Right ventricle myocardium inferior (tissue), 1 donor: Measurements from ENCODE around the gene JAKMIP2. TPM values are rescaled to one million over a fixed set of nuclear protein-coding genes. Genes with fewer than 3 reads are reported as not detected.
"Not testable (repeated sequence)": the region's sequence is repeated elsewhere in the genome, so short reads cannot be mapped to it uniquely, and the experiment has no call there.

ENCODE experiments used
- ATAC-seq: fragments of 200-7000 bp; cut with Tn5 transposase; one replicate; pipeline ENCODE4 v1.9.1; 2020; ENCODE audit warnings: mild to moderate bottlenecking, moderate library complexity
- DNase-seq: peaks from one replicate; pipeline ENCODE4 v3.0.0; 2021; ENCODE audit errors: missing footprints
- intact Hi-C: fragments of 100-400 bp; cut with DNase I; formaldehyde crosslinking; loops from one replicate; pipeline ENCODE4 v1.11.0; 2022
- total RNA-seq: library from RNA; stranded (reverse); fragmentation: NEBNext Ultra II Directional; extraction: Animal tissue kit (Norgen Biotek cat#: 25700); gene quantifications from one replicate; pipeline ENCODE4 v1.2.1, GENCODE V29; 2021
- donor health status: DM: no; HTN: yes; CAD: no; lungs with severe emphysema.

The JAKMIP2 gene
- total RNA-seq, 1 donor from 2014 or later: 0.16 TPM

- DNase-seq, intact Hi-C loops, ATAC-seq: not testable (repeated sequence)
Observed at GRCh38 chr5:147582272-147582671, 200.3 kb downstream of the JAKMIP2 start.

GRCh38 chr5:147580418-147580817 lies 202.1 kb downstream of the JAKMIP2 start:
- ATAC-seq, intact Hi-C loops, DNase-seq: not testable (repeated sequence)

- intact Hi-C loops: loop anchor here (2.0 to 5.0 kb wide), 3 partner anchors 71 to 354 kb away; no protein-coding TSS in a partner anchor
- ATAC-seq: no peak
- no peak for DNase-seq
Observed at GRCh38 chr5:147578228-147579024, 204.1 kb downstream of the JAKMIP2 start.

- intact Hi-C loops: loop anchor here (5.0 kb wide), 2 partner anchors 70 to 125 kb away; no protein-coding TSS in a partner anchor
- DNase-seq (no peak), ATAC-seq (peak; percentile 67)
Observed at GRCh38 chr5:147576646-147577535, 205.6 kb downstream of the JAKMIP2 start.

- no peak for DNase-seq
- intact Hi-C loops: loop anchor here (5.0 kb wide), 2 partner anchors 68 to 123 kb away; no protein-coding TSS in a partner anchor
- ATAC-seq: no peak
Observed at GRCh38 chr5:147575598-147575997, 206.9 kb downstream of the JAKMIP2 start.

- DNase-seq (no peak), ATAC-seq (no peak)
- intact Hi-C loops: no loop called here
Observed at GRCh38 chr5:147573211-147573610, 209.3 kb downstream of the JAKMIP2 start.

- ATAC-seq: no peak
- intact Hi-C loops: no loop called here
- no peak for DNase-seq
Observed at GRCh38 chr5:147568710-147569406, 213.7 kb downstream of the JAKMIP2 start.

- DNase-seq (no peak), ATAC-seq (no peak)
- intact Hi-C loops: no loop called here
Observed at GRCh38 chr5:147567917-147568598, 214.5 kb downstream of the JAKMIP2 start.

GRCh38 chr5:147565524-147565923 lies 217.0 kb downstream of the JAKMIP2 start:
- DNase-seq (no peak), ATAC-seq (no peak)
- intact Hi-C loops: no loop called here

- no peak for DNase-seq
- intact Hi-C loops: no loop called here
- ATAC-seq: no peak
Observed at GRCh38 chr5:147564124-147564486, 218.4 kb downstream of the JAKMIP2 start.

GRCh38 chr5:147563466-147564123 lies 218.9 kb downstream of the JAKMIP2 start:
- no peak for ATAC-seq
- no peak for DNase-seq
- intact Hi-C loops: no loop called here

- ATAC-seq: no peak
- intact Hi-C loops: no loop called here
- DNase-seq: no peak
Observed at GRCh38 chr5:147561435-147561834, 221.1 kb downstream of the JAKMIP2 start.

GRCh38 chr5:147560718-147561331 lies 221.7 kb downstream of the JAKMIP2 start:
- ATAC-seq (no peak), DNase-seq (no peak)
- intact Hi-C loops: no loop called here

GRCh38 chr5:147559749-147560148 lies 222.8 kb downstream of the JAKMIP2 start:
- intact Hi-C loops: loop anchor here (5.0 kb wide), 1 partner anchor 107 kb away; no protein-coding TSS in a partner anchor
- ATAC-seq: no peak
- no peak for DNase-seq

- peak; percentile 62 for ATAC-seq
- peak; percentile 70 for DNase-seq
- intact Hi-C loops: loop anchor here (5.0 kb wide), 1 partner anchor 107 kb away; no protein-coding TSS in a partner anchor
Observed at GRCh38 chr5:147558826-147559225, 223.7 kb downstream of the JAKMIP2 start.

- intact Hi-C loops: loop anchor here (5.0 kb wide), 1 partner anchor 106 kb away; no protein-coding TSS in a partner anchor
- ATAC-seq (peak; percentile 77), DNase-seq (no peak)
Observed at GRCh38 chr5:147557876-147558745, 224.4 kb downstream of the JAKMIP2 start.
